ENCODE results near the gene EXD3. TPM values are rescaled to one million over a fixed set of nuclear protein-coding genes. Genes with fewer than 3 reads are reported as not detected.
A peak's percentile ranks its signal among the peaks of the same experiment; 100 is the strongest.

The EXD3 gene
- total RNA-seq, 1 experiment from 2014 or later: 15.3 TPM

- H3K36me3 Mint-ChIP-seq (ENCODE audit: insufficient read depth in 1 of 3, low read depth in 3 of 3): peaks cover 0 to 1% (median 0%) of the 10 kb centered on the region in 3 experiments; a peak in 1 of 7 replicates
- H3K27ac Mint-ChIP-seq: no peak overlapping the region
- Histone ChIP-seq H3K23me2 (ENCODE audit: insufficient read length, low read depth, low read length, poor library complexity, severe bottlenecking) (peaks cover 12% of the 10 kb centered on the region), H3T11ph (ENCODE audit: low read length) (no peak overlapping the region), H3K27me3 (ENCODE audit: insufficient read depth, low read length) (no peaks in the 10 kb centered on the region), H3K79me2 (ENCODE audit: insufficient read depth, low read length) (no peaks in the 10 kb centered on the region), H3K14ac (ENCODE audit: insufficient read depth, low read length) (no peak overlapping the region; the same call in 1 of the 2 replicates), H2BK5ac (ENCODE audit: insufficient read length, low read length) (no peak overlapping the region), H3K56ac (ENCODE audit: insufficient read length, low read depth, low read length) (no peak overlapping the region), H3K27ac (ENCODE audit: insufficient read length, low read depth, low read length) (no peak overlapping the region), H2BK12ac (ENCODE audit: insufficient read length, low read depth, low read length) (no peak overlapping the region), H3K9ac (ENCODE audit: extremely low read depth, insufficient read length, low read length) (no peak overlapping the region), H2BK120ac (ENCODE audit: low read depth, low read length, poor library complexity, severe bottlenecking) (no peak overlapping the region), H2AK5ac (ENCODE audit: insufficient read length, low read length) (no peak overlapping the region), H3K23ac (ENCODE audit: insufficient read length, low read depth, low read length) (no peak overlapping the region), H4K5ac (ENCODE audit: insufficient read length, low read depth, low read length) (no peak overlapping the region), H4K91ac (ENCODE audit: insufficient read length, low read depth, low read length) (no peak overlapping the region), H2BK20ac (ENCODE audit: low read depth, low read length, poor library complexity, severe bottlenecking) (no peak overlapping the region), H3K9me3 (ENCODE audit: control insufficient read depth, low read depth, low read length) (no peaks in the 10 kb centered on the region), H4K20me1 (ENCODE audit: control insufficient read depth, insufficient read depth, insufficient read length) (no peaks in the 10 kb centered on the region), H2AFZ (ENCODE audit: low read length) (no peak overlapping the region), H3K4ac (ENCODE audit: low read depth, low read length) (no peak overlapping the region), H3K4me2 (ENCODE audit: insufficient read depth, insufficient read length, low read length) (no peak overlapping the region), H3K18ac (ENCODE audit: insufficient read length, low read depth, low read length) (no peak overlapping the region), H3K4me1 (ENCODE audit: insufficient read depth, low read length) (no peaks in the 10 kb centered on the region), H3K79me1 (ENCODE audit: insufficient read depth, low read depth, low read length, poor library complexity, severe bottlenecking) (no peaks in the 10 kb centered on the region), H4K8ac (replicated peaks; ENCODE audit: insufficient read length, low read depth, low read length) (no peak overlapping the region), H2BK15ac (ENCODE audit: low read depth, low read length) (no peak overlapping the region)
- peak; percentile 38 for DNase-seq
- no peak overlapping the region for H3K4me3 Mint-ChIP-seq
- H3K4me1 Mint-ChIP-seq: peaks cover 16 to 21% of the 10 kb centered on the region in 2 experiments
- TF ChIP-seq CTCF (conservative IDR thresholded peaks at IDR 0.05): no peak
- no CpG with 5 or more reads among the region's 41 CpGs for WGBS (ENCODE audit: extremely low coverage, insufficient read length, low lambda C conversion rate)
- H3K9me3 Mint-ChIP-seq: no peaks in the 10 kb centered on the region
- H3K27me3 Mint-ChIP-seq (ENCODE audit: low read depth): peaks cover 14% of the 10 kb centered on the region
Measured at GRCh38 chr9:137279741-137280473, 143.1 kb downstream of the EXD3 start.
